H1 (cell line): ENCODE measurements around the gene SCAF1. TPM values are rescaled to one million over a fixed set of nuclear protein-coding genes. Genes with fewer than 3 reads are reported as not detected.
A peak's percentile ranks its signal among the peaks of the same experiment; 100 is the strongest.

Experiments
- CTCF ChIA-PET: fragments of 300-600 bp; sonication (Branson Sonifier 250); formaldehyde crosslinking; loops from one replicate; lab custom pipeline; 2021; ENCODE audit not compliant: partially characterized antibody; lab: Charles Lee
- POLR2A ChIA-PET: fragments of 300-600 bp; sonication (Branson Sonifier 250); formaldehyde crosslinking; loops from one replicate; lab custom pipeline; 2021; ENCODE audit warnings: inconsistent platforms; ENCODE audit not compliant: partially characterized antibody; lab: Charles Lee
- DNase-seq, 2 experiments: peaks; one replicate each; pipeline versions ENCODE4 v3.0.0 to v3.0.0-alpha.2; 2010 to 2022; ENCODE audit warnings: low spot score in 2 of 2, low read depth in 1 of 2, mixed read lengths in 1 of 2
- FAIRE-seq: peaks from 2 replicates; lab custom pipeline; 2011; peaks lifted over from hg19 to GRCh38; lab: Jason Lieb, UNC
- H2AFZ ChIP-seq: 2 replicates; pipeline ENCODE4 v1.8.1; 2012; ENCODE audit warnings: low read length, inconsistent platforms
- H2AK5ac ChIP-seq: 2 replicates; pipeline ENCODE4 v1.6.1; 2013; ENCODE audit warnings: low read depth, low read length
- H2BK120ac ChIP-seq: replicated peaks from 2 replicates; pipeline ENCODE3; 2013; ENCODE audit warnings: low read depth, low read length, inconsistent platforms
- H2BK12ac ChIP-seq: 2 replicates; pipeline ENCODE4 v1.6.1; 2013; ENCODE audit warnings: low read depth, low read length
- H2BK15ac ChIP-seq: 2 replicates; pipeline ENCODE4 v1.6.1; 2013; ENCODE audit warnings: low read length
- H2BK20ac ChIP-seq: 2 replicates; pipeline ENCODE4 v1.6.1; 2013; ENCODE audit warnings: low read length
- H2BK5ac ChIP-seq: 2 replicates; pipeline ENCODE4 v1.6.1; 2013; ENCODE audit warnings: low read depth, low read length
- H3K14ac ChIP-seq: 2 replicates; pipeline ENCODE4 v1.6.1; 2013; ENCODE audit warnings: inconsistent platforms; ENCODE audit not compliant: insufficient read length
- H3K18ac ChIP-seq: 2 replicates; pipeline ENCODE4 v1.6.1; 2013; ENCODE audit warnings: low read length; ENCODE audit errors: extremely low read depth
- H3K23ac ChIP-seq: 2 replicates; pipeline ENCODE4 v1.6.1; 2013; ENCODE audit warnings: inconsistent platforms; ENCODE audit not compliant: insufficient read length
- H3K23me2 ChIP-seq: 2 replicates; pipeline ENCODE4 v1.6.1; 2013; ENCODE audit warnings: low read depth, low read length
- H3K27ac ChIP-seq: 2 replicates; pipeline ENCODE4 v1.6.1; 2011; ENCODE audit warnings: low read depth, low read length, inconsistent platforms
- H3K27me3 ChIP-seq, 4 experiments: replicated peaks in 1 of 4; 1 replicate in 1 of 4; 2 replicates in 3 of 4; pipeline versions ENCODE4 v1.6.1 to v1.8.1; 2011 to 2013; ENCODE audit warnings: low read length in 3 of 4, mild to moderate bottlenecking in 3 of 4, inconsistent platforms in 2 of 4, mixed read lengths in 2 of 4, moderate library complexity in 1 of 4; ENCODE audit not compliant: control insufficient read depth in 3 of 4, insufficient read depth in 3 of 4; ENCODE audit errors: extremely low read depth in 1 of 4
- H3K36me3 ChIP-seq, 4 experiments: 2 replicates each; pipeline versions ENCODE4 v1.6.1 to v1.8.1; 2011 to 2013; ENCODE audit warnings: mild to moderate bottlenecking in 4 of 4, low read length in 3 of 4, moderate library complexity in 2 of 4, control low read depth in 1 of 4, inconsistent platforms in 1 of 4; ENCODE audit not compliant: insufficient read depth in 4 of 4, control insufficient read depth in 2 of 4
- H3K4ac ChIP-seq: replicated peaks from 2 replicates; pipeline ENCODE3; 2013; ENCODE audit warnings: low read length, low read depth, mixed read lengths, inconsistent platforms; ENCODE audit not compliant: insufficient read length
- H3K4me1 ChIP-seq, 4 experiments: replicated peaks in 1 of 4; 1 replicate in 1 of 4; 2 replicates in 3 of 4; pipeline versions ENCODE4 v1.6.1 to v1.8.1; 2011 to 2013; ENCODE audit warnings: low read length in 3 of 4, inconsistent platforms in 2 of 4, mixed read lengths in 1 of 4; ENCODE audit not compliant: insufficient read depth in 4 of 4, control insufficient read depth in 3 of 4
- H3K4me2 ChIP-seq, 2 experiments: 2 replicates each; pipeline versions ENCODE4 v1.6.1 to v1.8.1; 2011 to 2013; ENCODE audit warnings: low read depth in 2 of 2, low read length in 2 of 2, control low read depth in 1 of 2, inconsistent platforms in 1 of 2, mild to moderate bottlenecking in 1 of 2; ENCODE audit not compliant: insufficient read depth in 1 of 2
- H3K4me3 ChIP-seq, 4 experiments: fragments of 200-600, 300-600 bp in 1 of 4; sonication (generic), shearing (Covaris generic), sonication (Bioruptor Twin) in 1 of 4; 2 replicates each; pipeline versions ENCODE4 v1.5.1 to v1.8.1; 2011 to 2016; ENCODE audit warnings: low read length in 4 of 4, low read depth in 3 of 4, control low read depth in 2 of 4, inconsistent platforms in 2 of 4, mild to moderate bottlenecking in 2 of 4, mixed read lengths in 1 of 4, moderate library complexity in 1 of 4; ENCODE audit not compliant: insufficient read depth in 2 of 4; ENCODE audit errors: extremely low read depth in 1 of 4
- H3K56ac ChIP-seq: replicated peaks from 2 replicates; pipeline ENCODE3; 2013; ENCODE audit warnings: low read depth, mild to moderate bottlenecking, mixed read lengths, low read length, inconsistent platforms; ENCODE audit not compliant: insufficient read length
- H3K79me1 ChIP-seq: 2 replicates; pipeline ENCODE4 v1.6.1; 2013; ENCODE audit warnings: low read depth, low read length, control low read depth
- H3K79me2 ChIP-seq, 2 experiments: 2 replicates each; pipeline versions ENCODE4 v1.6.1 to v1.8.1; 2012 to 2013; ENCODE audit warnings: low read length in 2 of 2, mild to moderate bottlenecking in 2 of 2, inconsistent platforms in 1 of 2; ENCODE audit not compliant: insufficient read depth in 2 of 2, control insufficient read depth in 1 of 2
- H3K9ac ChIP-seq, 4 experiments: replicated peaks in 1 of 4; 1 replicate in 1 of 4; 2 replicates in 3 of 4; pipeline versions ENCODE4 v1.6.1 to v1.8.1; 2011 to 2013; ENCODE audit warnings: low read depth in 3 of 4, low read length in 3 of 4, control low read depth in 2 of 4, mild to moderate bottlenecking in 2 of 4, moderate library complexity in 2 of 4, inconsistent platforms in 1 of 4; ENCODE audit errors: extremely low read depth in 1 of 4
- H3K9me3 ChIP-seq, 2 experiments: 2 replicates each; pipeline versions ENCODE4 v1.6.1 to v1.8.1; 2012 to 2013; ENCODE audit warnings: mild to moderate bottlenecking in 2 of 2, moderate library complexity in 2 of 2, control low read depth in 1 of 2, inconsistent platforms in 1 of 2, low read depth in 1 of 2, low read length in 1 of 2, mixed read lengths in 1 of 2; ENCODE audit not compliant: insufficient read depth in 2 of 2
- H4K20me1 ChIP-seq, 2 experiments: replicated peaks in 1 of 2; 2 replicates each; pipeline versions ENCODE3 to v1.8.1; 2011 to 2013; ENCODE audit warnings: inconsistent platforms in 2 of 2, low read length in 2 of 2, mild to moderate bottlenecking in 1 of 2; ENCODE audit not compliant: insufficient read depth in 2 of 2, control insufficient read depth in 1 of 2
- H4K5ac ChIP-seq: 2 replicates; pipeline ENCODE4 v1.6.1; 2013; ENCODE audit warnings: low read length, low read depth, mixed read lengths, inconsistent platforms; ENCODE audit not compliant: insufficient read length
- H4K8ac ChIP-seq: 2 replicates; pipeline ENCODE4 v1.8.0; 2013; ENCODE audit warnings: mild to moderate bottlenecking, moderate library complexity, low read length, inconsistent platforms; ENCODE audit not compliant: insufficient read depth; ENCODE audit errors: extremely low read depth
- H4K91ac ChIP-seq: replicated peaks from 2 replicates; pipeline ENCODE3; 2013; ENCODE audit warnings: low read length, mixed read lengths, inconsistent platforms; ENCODE audit not compliant: insufficient read length
- ASH2L ChIP-seq: fragments of 200-600, 300-600 bp; sonication (generic); IDR thresholded peaks from one replicate; pipeline ENCODE4 v1.7.1; 2017; ENCODE audit warnings: low read length
- CHD2 ChIP-seq: IDR thresholded peaks from 2 replicates; pipeline ENCODE4 v1.6.1; 2012; ENCODE audit warnings: low read length, improper control_type of control experiment
- EZH2 ChIP-seq: fragments of 200-600 bp; sonication (generic); IDR thresholded peaks from 2 replicates; pipeline ENCODE4 v1.7.1; 2012; ENCODE audit warnings: low read depth, mild to moderate bottlenecking, moderate library complexity, low read length, inconsistent platforms; ENCODE audit not compliant: severe bottlenecking
- FOSL1 ChIP-seq: IDR thresholded peaks from 2 replicates; pipeline ENCODE4 v1.6.1; 2011; ENCODE audit warnings: mild to moderate bottlenecking, low read depth, low read length, moderate library complexity; ENCODE audit not compliant: insufficient read depth
- MAX ChIP-seq: IDR thresholded peaks from 2 replicates; pipeline ENCODE4 v1.6.1; 2012; ENCODE audit warnings: inconsistent platforms
- POLR2AphosphoS5 ChIP-seq: IDR thresholded peaks from 2 replicates; pipeline ENCODE4 v1.6.1; 2011; ENCODE audit warnings: low read depth, low read length
- RBBP5 ChIP-seq: IDR thresholded peaks from 2 replicates; pipeline ENCODE4 v1.7.1; 2012; ENCODE audit warnings: low read depth, mild to moderate bottlenecking, inconsistent platforms, low read length, moderate library complexity, borderline replicate concordance
- SIN3A ChIP-seq, 2 experiments: IDR thresholded peaks in 1 of 2; conservative IDR thresholded peaks in 1 of 2; 2 replicates each; pipeline ENCODE4 v1.6.1; 2011 to 2012; ENCODE audit warnings: low read length in 2 of 2, improper control_type of control experiment in 1 of 2, low read depth in 1 of 2, mild to moderate bottlenecking in 1 of 2
- SRF ChIP-seq: IDR thresholded peaks from 2 replicates; pipeline ENCODE4 v1.6.1; 2011; ENCODE audit warnings: mild to moderate bottlenecking, low read depth, low read length, moderate library complexity
- TAF7 ChIP-seq: optimal IDR thresholded peaks from 2 replicates; pipeline ENCODE3; 2011; ENCODE audit warnings: low read depth, mild to moderate bottlenecking, inconsistent platforms, low read length, moderate library complexity, borderline replicate concordance
- ZNF274 ChIP-seq: IDR thresholded peaks from 2 replicates; pipeline ENCODE4 v1.7.0; 2012; ENCODE audit warnings: low read length, borderline replicate concordance; ENCODE audit errors: extremely low read depth
- WGBS, 2 experiments: shearing (Covaris generic) in 1 of 2; methylation state at CpG; one replicate each; pipeline versions ENCODE4 v1.1.6 to v1.1.7; 2013 to 2015; ENCODE audit warnings: low lambda C conversion rate in 2 of 2, mixed read lengths in 2 of 2, inconsistent platforms in 1 of 2, low coverage in 1 of 2, missing lambda C conversion rate in 1 of 2; ENCODE audit not compliant: insufficient replicate concordance in 2 of 2, insufficient coverage in 1 of 2, insufficient read length in 1 of 2; ENCODE audit errors: extremely low coverage in 1 of 2, missing lambda C conversion rate in 1 of 2; 5-methylcytosine and 5-hydroxymethylcytosine counted together
- polyA plus RNA-seq, 7 experiments: library from polyadenylated mRNA; depleted of rRNA in 3 of 7; stranded (reverse) in 5 of 7; unstranded in 2 of 7; fragments of >200 nt in 5 of 7; fragments of 200-250 nt in 2 of 7; gene quantifications; 1 replicate in 5 of 7; 2 replicates in 1 of 7; 4 replicates in 1 of 7; pipeline versions ENCODE4 v1.2.1 to v1.2.3, GENCODE V29; 2011 to 2013; ENCODE audit warnings: missing spikeins in 2 of 7, mixed read lengths in 2 of 7
- total RNA-seq: library from RNA; stranded (reverse); fragmentation: NEBNext Ultra II Directional; extraction: Animal tissue kit (Norgen Biotek cat#: 25700); gene quantifications from 2 replicates; pipeline ENCODE4 v1.2.1, GENCODE V29; 2021

Gene SCAF1
- total and polyA plus RNA-seq, 2 of the 8 experiments (the other 6 are each of a cell fraction or from before 2014, with no cell fraction given), result 9.7 to 81.7 TPM

- Histone ChIP-seq H3K4ac (peak overlapping the region; percentile 82), H3K56ac (peak overlapping the region; percentile 86), H3K79me2 (peaks cover 17 to 39% of the 10 kb centered on the region in 2 experiments), H3K79me1 (peaks cover 2% of the 10 kb centered on the region; the same call in 1 of the 2 replicates), H3K23ac (no peak overlapping the region), H2BK120ac (peak overlapping the region; percentile 99), H3K27me3 (no peaks in the 10 kb centered on the region), H2AK5ac (0 out of 2 replicates have a peak overlapping the region, but pooled peaks have one; percentile 32), H4K8ac (peak overlapping the region; percentile 96; the same call in 1 of the 2 replicates), H4K20me1 (peaks cover 10 to 25% of the 10 kb centered on the region in 2 experiments), H2BK5ac (peak overlapping the region; percentile 99), H4K91ac (peak overlapping the region; percentile 99), H2BK15ac (no peak overlapping the region), H2BK12ac (peak overlapping the region; percentile 99; the same call in 1 of the 2 replicates), H3K4me3 (peak overlapping the region; percentile 63 to 80 (median 70)), H3K4me2 (peak overlapping the region; percentile 71 to 76), H3K9me3 (no peaks in the 10 kb centered on the region), H2BK20ac (no peak overlapping the region; the same call in 1 of the 2 replicates), H3K18ac (peak overlapping the region; percentile 96), H3K14ac (no peak overlapping the region), H3K9ac (peak overlapping the region; percentile 86 to 100 (median 96)), H4K5ac (peak overlapping the region; percentile 99), H3K36me3 (peaks cover 0 to 8% (median 4%) of the 10 kb centered on the region in 4 experiments; a peak in 4 of 8 replicates), H3K4me1 (peaks cover 2 to 24% (median 12%) of the 10 kb centered on the region in 4 experiments), H2AFZ (peak overlapping the region; percentile 95), H3K23me2 (peaks cover 4% of the 10 kb centered on the region), H3K27ac (peak overlapping the region; percentile 100)
- POLR2A ChIA-PET, result interaction anchor here (0.7 to 14.5 kb wide), 52 partner anchors 14 to 1057 kb away, joined by 3 to 275 read pairs (median 4); partner anchors contain the start of genes ADM5, AKT1S1, ALDH16A1 and AP2A1
- peak in 1 of 2 experiments; percentile 82 for DNase-seq
- CTCF ChIA-PET, result interaction anchor here (0.6 to 7.4 kb wide), 13 partner anchors 9 to 626 kb away, joined by 3 to 39 read pairs (median 4); partner anchors contain the start of genes BCL2L12, CPT1C, IRF3 and RRAS
- FAIRE-seq, result peak; percentile 95
- WGBS, 2 experiments, result 1% methylated on average over 27 of the region's 27 CpGs; no CpG with 5 or more reads in 1 of the 2 experiments
- TF ChIP-seq SIN3A (conservative IDR thresholded peaks at IDR 0.05 in 1 of 2, IDR thresholded peaks at IDR 0.05 in 1 of 2; ENCODE audit: low read depth in 1 of 2, low read length in 2 of 2) (peak in 1 of 2 experiments; percentile 34; a peak in 1 of 4 replicates), RBBP5 (no peak), FOSL1 (no peak), POLR2AphosphoS5 (peak; percentile 96), TAF7 (peak; percentile 89), EZH2 (no peak), SRF (no peak), CHD2 (0 out of 2 replicates have a peak, but pooled peaks have one; percentile 38), ASH2L (peak; percentile 76), ZNF274 (no peak), MAX (peak; percentile 5; the same call in 1 of the 2 replicates)
Measured at GRCh38 chr19:49676136-49676783, 34.3 kb downstream of the SCAF1 start.
